ENCODE data around the gene ICAM2.

GRCh38 chr17:63973930-63974593, 46.4 kb downstream of the ICAM2 start:
- TF ChIP-seq CTCF (IDR thresholded peaks at IDR 0.05) (no peak), EZH2 (IDR thresholded peaks at IDR 0.05) (no peak), EZH2phosphoT487 (IDR thresholded peaks at IDR 0.05) (no peak)
